Uterus (tissue), 2 donors: ENCODE data around the gene SFXN3.

Experiments used
- POLR2A ChIP-seq, 2 donors: fragments of 450-650 bp; IDR thresholded peaks; one replicate each; pipeline ENCODE4 v1.6.1; 2016; ENCODE audit warnings: antibody characterized with exemption in 2 of 2, mild to moderate bottlenecking in 1 of 2, moderate library complexity in 1 of 2
- TF ChIP-seq, protein P1 (sequence below), 4 experiments: fragments of 200-600 bp in 2 of 4; fragments of 450-650 bp in 2 of 4; sonication (generic) in 2 of 4; IDR thresholded peaks; one replicate each; pipeline ENCODE4 v1.5.1; 2016 to 2019; ENCODE audit warnings: antibody characterized with exemption in 4 of 4, mild to moderate bottlenecking in 2 of 4, moderate library complexity in 1 of 4

DNA sequence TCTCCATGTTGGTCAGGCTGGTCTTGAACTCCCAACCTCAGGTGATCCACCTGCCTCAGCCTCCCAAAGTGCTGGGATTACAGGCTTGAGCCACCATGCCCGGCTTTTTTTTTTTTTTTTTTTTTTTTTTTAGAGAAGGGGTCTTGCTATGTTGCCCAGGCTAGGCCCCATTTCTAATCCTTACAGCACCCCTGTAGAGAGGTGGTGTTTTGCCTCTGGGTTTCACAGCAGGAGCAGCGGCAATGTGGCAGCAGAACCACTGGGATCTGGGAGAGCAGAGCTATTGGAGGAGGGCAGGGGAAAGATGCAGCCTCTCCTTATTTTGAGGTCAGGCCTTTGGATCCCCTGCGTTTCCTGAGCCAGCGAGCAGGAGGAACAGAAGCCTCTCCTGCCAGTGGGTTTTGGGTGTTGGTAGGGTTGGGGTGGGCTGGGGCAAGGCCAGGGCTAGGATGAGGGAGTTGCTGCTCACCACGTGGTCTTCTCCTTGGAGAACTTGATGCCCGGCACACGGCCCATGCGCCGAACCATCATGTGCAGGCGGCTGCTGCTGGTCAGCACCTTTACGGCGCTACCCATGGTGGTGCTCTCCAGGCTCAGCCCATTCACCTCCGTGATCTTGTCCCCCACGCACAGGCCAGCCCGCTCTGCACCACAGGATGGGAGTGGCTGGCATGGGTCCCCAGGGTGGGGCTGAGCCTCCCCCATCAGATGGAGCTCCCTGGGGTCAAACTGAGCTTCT lies 7.9 kb upstream of the SFXN3 start:
- TF ChIP-seq, protein P1, sequence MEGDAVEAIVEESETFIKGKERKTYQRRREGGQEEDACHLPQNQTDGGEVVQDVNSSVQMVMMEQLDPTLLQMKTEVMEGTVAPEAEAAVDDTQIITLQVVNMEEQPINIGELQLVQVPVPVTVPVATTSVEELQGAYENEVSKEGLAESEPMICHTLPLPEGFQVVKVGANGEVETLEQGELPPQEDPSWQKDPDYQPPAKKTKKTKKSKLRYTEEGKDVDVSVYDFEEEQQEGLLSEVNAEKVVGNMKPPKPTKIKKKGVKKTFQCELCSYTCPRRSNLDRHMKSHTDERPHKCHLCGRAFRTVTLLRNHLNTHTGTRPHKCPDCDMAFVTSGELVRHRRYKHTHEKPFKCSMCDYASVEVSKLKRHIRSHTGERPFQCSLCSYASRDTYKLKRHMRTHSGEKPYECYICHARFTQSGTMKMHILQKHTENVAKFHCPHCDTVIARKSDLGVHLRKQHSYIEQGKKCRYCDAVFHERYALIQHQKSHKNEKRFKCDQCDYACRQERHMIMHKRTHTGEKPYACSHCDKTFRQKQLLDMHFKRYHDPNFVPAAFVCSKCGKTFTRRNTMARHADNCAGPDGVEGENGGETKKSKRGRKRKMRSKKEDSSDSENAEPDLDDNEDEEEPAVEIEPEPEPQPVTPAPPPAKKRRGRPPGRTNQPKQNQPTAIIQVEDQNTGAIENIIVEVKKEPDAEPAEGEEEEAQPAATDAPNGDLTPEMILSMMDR (IDR thresholded peaks at IDR 0.05) = no peak
- TF ChIP-seq POLR2A (IDR thresholded peaks at IDR 0.05) = no peak
